ENCODE results near the gene RNF11. TPM values are rescaled to one million over a fixed set of nuclear protein-coding genes. Genes with fewer than 3 reads are reported as not detected.

The RNF11 gene
- total and polyA plus RNA-seq, 2 of the 8 experiments (the other 6 are each of a cell fraction or from before 2014, with no cell fraction given) = 49.6 to 54.2 TPM

- no peak overlapping the region for H2BK120ac ChIP-seq (replicated peaks; ENCODE audit: low read depth, low read length)
- no peak overlapping the region for H4K91ac ChIP-seq (replicated peaks; ENCODE audit: insufficient read length, low read length)
- H3K18ac ChIP-seq (ENCODE audit: extremely low read depth, low read length) = no peak overlapping the region
- H3K27me3 ChIP-seq (replicated peaks in 1 of 4; ENCODE audit: control insufficient read depth in 3 of 4, extremely low read depth in 1 of 4, insufficient read depth in 3 of 4, low read length in 3 of 4) = no peaks in the 10 kb centered on the region
- ChIA-PET CTCF (ENCODE audit: partially characterized antibody) (interaction anchor here (0.6 to 7.5 kb wide), 28 partner anchors 10 to 822 kb away, joined by 3 to 83 read pairs (median 6); no protein-coding TSS in a partner anchor), POLR2A (ENCODE audit: partially characterized antibody) (no interaction called here)
- H3K4ac ChIP-seq (replicated peaks; ENCODE audit: insufficient read length, low read depth, low read length) = no peak overlapping the region
- no peaks in the 10 kb centered on the region for H4K20me1 ChIP-seq (replicated peaks in 1 of 2; ENCODE audit: control insufficient read depth in 1 of 2, insufficient read depth in 2 of 2, low read length in 2 of 2)
- no peak overlapping the region for H2BK5ac ChIP-seq (ENCODE audit: low read depth, low read length)
- H4K5ac ChIP-seq (ENCODE audit: insufficient read length, low read depth, low read length) = no peak overlapping the region
- no peak overlapping the region for H3K23ac ChIP-seq (ENCODE audit: insufficient read length)
- no peak overlapping the region for H3K9ac ChIP-seq (replicated peaks in 1 of 4; ENCODE audit: extremely low read depth in 1 of 4, low read depth in 3 of 4, low read length in 3 of 4)
- WGBS, 2 experiments (ENCODE audit: extremely low coverage in 1 of 2, insufficient coverage in 1 of 2, insufficient read length in 1 of 2, insufficient replicate concordance in 2 of 2, low coverage in 1 of 2, low lambda C conversion rate in 2 of 2, missing lambda C conversion rate in 1 of 2) = 60% methylated on average over 1 of the region's 1 CpG; no CpG with 5 or more reads in 1 of the 2 experiments
- H2BK20ac ChIP-seq (ENCODE audit: low read length) = no peak overlapping the region
- no peaks in the 10 kb centered on the region for H3K36me3 ChIP-seq (ENCODE audit: control insufficient read depth in 2 of 4, insufficient read depth in 4 of 4, low read length in 3 of 4)
- TF ChIP-seq CHD2 (IDR thresholded peaks at IDR 0.05; ENCODE audit: low read length) (no peak), HDAC6 (IDR thresholded peaks at IDR 0.05; ENCODE audit: low read depth, low read length) (no peak), FOSL1 (IDR thresholded peaks at IDR 0.05; ENCODE audit: insufficient read depth, low read depth, low read length) (no peak), RFX5 (IDR thresholded peaks at IDR 0.05; ENCODE audit: borderline replicate concordance, low read depth, low read length) (no peak), JUN (IDR thresholded peaks at IDR 0.05; ENCODE audit: low read depth, low read length) (no peak), BACH1 (IDR thresholded peaks at IDR 0.05; ENCODE audit: low read length) (no peak), NANOG (IDR thresholded peaks at IDR 0.05; ENCODE audit: insufficient read depth, low read depth, low read length, poor library complexity, severe bottlenecking) (no peak), KDM5A (IDR thresholded peaks at IDR 0.05; ENCODE audit: low read length) (no peak), CHD1 (IDR thresholded peaks at IDR 0.05; ENCODE audit: low read depth, low read length) (no peak), SIX5 (IDR thresholded peaks at IDR 0.05; ENCODE audit: low read depth, low read length) (no peak), ZNF274 (IDR thresholded peaks at IDR 0.05; ENCODE audit: borderline replicate concordance, extremely low read depth, low read length) (no peak), BRCA1 (IDR thresholded peaks at IDR 0.05; ENCODE audit: low read depth, low read length) (no peak), CTBP2 (IDR thresholded peaks at IDR 0.05; ENCODE audit: borderline replicate concordance, insufficient read depth, insufficient read length, low read length) (no peak), SUZ12 (IDR thresholded peaks at IDR 0.05; ENCODE audit: low read length) (no peak), SAP30 (IDR thresholded peaks at IDR 0.05; ENCODE audit: insufficient read depth, insufficient replicate concordance, low read length) (no peak), TEAD4 (IDR thresholded peaks at IDR 0.05; ENCODE audit: low read depth, low read length) (no peak)
- no peak overlapping the region for H2BK15ac ChIP-seq (ENCODE audit: low read length)
- no peak overlapping the region for H3K4me2 ChIP-seq (ENCODE audit: insufficient read depth in 1 of 2, low read depth in 2 of 2, low read length in 2 of 2)
- DNase-seq (ENCODE audit: low read depth in 1 of 2, low spot score in 2 of 2) (no peak), FAIRE-seq (no peak)
- H3K56ac ChIP-seq (replicated peaks; ENCODE audit: insufficient read length, low read depth, low read length) = no peak overlapping the region
- no peak overlapping the region for H2BK12ac ChIP-seq (ENCODE audit: low read depth, low read length)
- H3K9me3 ChIP-seq (ENCODE audit: insufficient read depth in 2 of 2, low read depth in 1 of 2, low read length in 1 of 2) = no peaks in the 10 kb centered on the region
- H3K79me1 ChIP-seq (ENCODE audit: low read depth, low read length) = no peaks in the 10 kb centered on the region
- H3K4me3 ChIP-seq (ENCODE audit: extremely low read depth in 1 of 4, insufficient read depth in 2 of 4, low read depth in 3 of 4, low read length in 4 of 4) = no peak overlapping the region
- H3K23me2 ChIP-seq (ENCODE audit: low read depth, low read length) = no peaks in the 10 kb centered on the region; the same call in 1 of the 2 replicates
- H3K14ac ChIP-seq (ENCODE audit: insufficient read length) = no peak overlapping the region
- H4K8ac ChIP-seq (ENCODE audit: extremely low read depth, insufficient read depth, low read length) = no peak overlapping the region
- H3K79me2 ChIP-seq (ENCODE audit: control insufficient read depth in 1 of 2, insufficient read depth in 2 of 2, low read length in 2 of 2) = no peaks in the 10 kb centered on the region
- H3K27ac ChIP-seq (ENCODE audit: low read depth, low read length) = no peak overlapping the region
- no peak overlapping the region for H2AK5ac ChIP-seq (ENCODE audit: low read depth, low read length)
- no peaks in the 10 kb centered on the region for H3K4me1 ChIP-seq (replicated peaks in 1 of 4; ENCODE audit: control insufficient read depth in 3 of 4, insufficient read depth in 4 of 4, low read length in 3 of 4)
- no peak overlapping the region for H2AFZ ChIP-seq (ENCODE audit: low read length)
These were observed 45.1 kb upstream of the RNF11 start for GRCh38 chr1:51190961-51191360.
